ENCODE measurements around the gene TEX52. TPM values are rescaled to one million over a fixed set of nuclear protein-coding genes. Genes with fewer than 3 reads are reported as not detected.

The TEX52 gene
- total and polyA plus RNA-seq, 2 of the 13 experiments (the other 11 are each of a cell fraction or from before 2014, with no cell fraction given) = 0.05 TPM; not detected in 1

- TF ChIP-seq ZNF614 (CRISPR knock-in tag; IDR thresholded peaks at IDR 0.05; ENCODE audit: borderline replicate concordance) = 0 out of 2 replicates have a peak, but pooled peaks have one; percentile 36
- TF ChIP-seq ZNF772 (CRISPR knock-in tag; IDR thresholded peaks at IDR 0.05) = peak; percentile 38
- TF ChIP-seq, protein P1, sequence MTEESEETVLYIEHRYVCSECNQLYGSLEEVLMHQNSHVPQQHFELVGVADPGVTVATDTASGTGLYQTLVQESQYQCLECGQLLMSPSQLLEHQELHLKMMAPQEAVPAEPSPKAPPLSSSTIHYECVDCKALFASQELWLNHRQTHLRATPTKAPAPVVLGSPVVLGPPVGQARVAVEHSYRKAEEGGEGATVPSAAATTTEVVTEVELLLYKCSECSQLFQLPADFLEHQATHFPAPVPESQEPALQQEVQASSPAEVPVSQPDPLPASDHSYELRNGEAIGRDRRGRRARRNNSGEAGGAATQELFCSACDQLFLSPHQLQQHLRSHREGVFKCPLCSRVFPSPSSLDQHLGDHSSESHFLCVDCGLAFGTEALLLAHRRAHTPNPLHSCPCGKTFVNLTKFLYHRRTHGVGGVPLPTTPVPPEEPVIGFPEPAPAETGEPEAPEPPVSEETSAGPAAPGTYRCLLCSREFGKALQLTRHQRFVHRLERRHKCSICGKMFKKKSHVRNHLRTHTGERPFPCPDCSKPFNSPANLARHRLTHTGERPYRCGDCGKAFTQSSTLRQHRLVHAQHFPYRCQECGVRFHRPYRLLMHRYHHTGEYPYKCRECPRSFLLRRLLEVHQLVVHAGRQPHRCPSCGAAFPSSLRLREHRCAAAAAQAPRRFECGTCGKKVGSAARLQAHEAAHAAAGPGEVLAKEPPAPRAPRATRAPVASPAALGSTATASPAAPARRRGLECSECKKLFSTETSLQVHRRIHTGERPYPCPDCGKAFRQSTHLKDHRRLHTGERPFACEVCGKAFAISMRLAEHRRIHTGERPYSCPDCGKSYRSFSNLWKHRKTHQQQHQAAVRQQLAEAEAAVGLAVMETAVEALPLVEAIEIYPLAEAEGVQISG (CRISPR knock-in tag; IDR thresholded peaks at IDR 0.05) = peak; percentile 65; the same call in 1 of the 2 replicates
- TF ChIP-seq ZNF33A (CRISPR knock-in tag; IDR thresholded peaks at IDR 0.05; ENCODE audit: borderline replicate concordance) = no peak
- 0 out of 2 replicates have a peak, but pooled peaks have one; percentile 2 for TF ChIP-seq ZSCAN29 (CRISPR knock-in tag; conservative IDR thresholded peaks at IDR 0.05)
- no peak for TF ChIP-seq ZNF883 (CRISPR knock-in tag; IDR thresholded peaks at IDR 0.05; ENCODE audit: not compliant biosample characterization)
- peak; percentile 34; the same call in 1 of the 2 replicates for TF ChIP-seq ZNF142 (CRISPR knock-in tag; IDR thresholded peaks at IDR 0.05)
- TF ChIP-seq TEAD2 (CRISPR knock-in tag; IDR thresholded peaks at IDR 0.05) = no peak
- 0 out of 2 replicates have a peak, but pooled peaks have one; percentile 73 for TF ChIP-seq ELF4 (CRISPR knock-in tag; IDR thresholded peaks at IDR 0.05; ENCODE audit: borderline replicate concordance)
- TF ChIP-seq KLF16 (CRISPR knock-in tag; IDR thresholded peaks at IDR 0.05) = 0 out of 4 replicates have a peak, but pooled peaks of 1 of the 2 experiments have one; percentile 30
- 0 out of 2 replicates have a peak, but pooled peaks have one; percentile 47 for TF ChIP-seq HOXA9 (CRISPR knock-in tag; IDR thresholded peaks at IDR 0.05; ENCODE audit: borderline replicate concordance)
- no peak for TF ChIP-seq ZNF343 (CRISPR knock-in tag; IDR thresholded peaks at IDR 0.05)
- TF ChIP-seq CHCHD3 (CRISPR knock-in tag; IDR thresholded peaks at IDR 0.05) = 0 out of 2 replicates have a peak, but pooled peaks have one; percentile 68
- peak; percentile 66; the same call in 1 of the 2 replicates for TF ChIP-seq ZC3H13 (CRISPR knock-in tag; IDR thresholded peaks at IDR 0.05)
- no peak for TF ChIP-seq ZNF282 (IDR thresholded peaks at IDR 0.05; ENCODE audit: partially characterized antibody)
- 0 out of 2 replicates have a peak, but pooled peaks have one; percentile 11 for TF ChIP-seq NR2F6 (IDR thresholded peaks at IDR 0.05)
- no peak for TF ChIP-seq NR2F6 (CRISPR knock-in tag; IDR thresholded peaks at IDR 0.05)
- no peak for TF ChIP-seq ARNT (IDR thresholded peaks at IDR 0.05)
- TF ChIP-seq FOSL2 (CRISPR knock-in tag; IDR thresholded peaks at IDR 0.05) = peak; percentile 16; the same call in 1 of the 2 replicates
- peak; percentile 86 for TF ChIP-seq GATAD1 (CRISPR knock-in tag; IDR thresholded peaks at IDR 0.05)
- peak; percentile 70; the same call in 1 of the 2 replicates for TF ChIP-seq ATF7-NPFF (CRISPR knock-in tag; IDR thresholded peaks at IDR 0.05; ENCODE audit: low read depth)
Observed at GRCh38 chr12:2877047-2877952, 20.5 kb upstream of the TEX52 start, which contains the start of the genes FOXM1 and RHNO1 (continued).

Measured in HepG2 (cell line).